Mesothelial cell of epicardium (in vitro differentiated cells): ENCODE measurements around the gene MAGI1. TPM values are rescaled to one million over a fixed set of nuclear protein-coding genes. Genes with fewer than 3 reads are reported as not detected.

ENCODE experiments used
- DNase-seq, 2 experiments: peaks; one replicate each; pipeline ENCODE4 v3.0.0; 2021; ENCODE audit warnings: low spot score in 2 of 2; ENCODE audit not compliant: unreplicated experiment in 2 of 2
- H3K27ac Mint-ChIP-seq: 2 replicates; pipeline ENCODE4 v1.8.0; 2021; ENCODE audit warnings: mixed read lengths
- H3K27me3 Mint-ChIP-seq: 2 replicates; pipeline ENCODE4 v1.8.0; 2021; ENCODE audit warnings: low read depth, mixed read lengths
- H3K36me3 Mint-ChIP-seq: 2 replicates; pipeline ENCODE4 v1.8.0; 2021; ENCODE audit warnings: mixed read lengths
- H3K4me1 Mint-ChIP-seq: 2 replicates; pipeline ENCODE4 v1.8.0; 2021; ENCODE audit warnings: mixed read lengths
- H3K4me3 Mint-ChIP-seq: 2 replicates; pipeline ENCODE4 v1.8.0; 2021; ENCODE audit warnings: mild to moderate bottlenecking, moderate library complexity, mixed read lengths
- H3K9me3 Mint-ChIP-seq: 2 replicates; pipeline ENCODE4 v1.8.0; 2021; ENCODE audit warnings: mixed read lengths
- CTCF ChIP-seq: fragments of 200-600 bp; sonication (generic); IDR thresholded peaks from one replicate; pipeline ENCODE4 v1.5.0; 2021; ENCODE audit warnings: antibody characterized with exemption; ENCODE audit not compliant: unreplicated experiment
- total RNA-seq: library from RNA; stranded (reverse); gene quantifications from 3 replicates; pipeline ENCODE4 v1.2.1, GENCODE V29; 2021

The MAGI1 gene
- total RNA-seq, 1 donor from 2014 or later: 65.6 TPM

- Mint-ChIP-seq H3K36me3 (peaks cover 2% of the 10 kb centered on the region), H3K4me1 (peaks cover 20% of the 10 kb centered on the region), H3K4me3 (no peak overlapping the region), H3K9me3 (peaks cover 5% of the 10 kb centered on the region), H3K27me3 (no peaks in the 10 kb centered on the region), H3K27ac (peak overlapping the region; percentile 79)
- DNase-seq: no peak
- no peak for TF ChIP-seq CTCF
These were observed 155.1 kb downstream of the MAGI1 start for GRCh38 chr3:65883613-65884012.

- H3K27ac Mint-ChIP-seq: peak overlapping the region; percentile 14
These were observed 158.4 kb downstream of the MAGI1 start for GRCh38 chr3:65880350-65880749.

GRCh38 chr3:65879372-65879771 is 159.3 kb downstream of the MAGI1 start:
- Mint-ChIP-seq H3K4me3 (no peak overlapping the region), H3K9me3 (peaks cover 3% of the 10 kb centered on the region), H3K27me3 (no peaks in the 10 kb centered on the region), H3K27ac (no peak overlapping the region), H3K4me1 (peaks cover 18% of the 10 kb centered on the region), H3K36me3 (no peaks in the 10 kb centered on the region)
- TF ChIP-seq CTCF: no peak
- no peak for DNase-seq

More at GRCh38 chr3:65880350-65880749, 158.4 kb downstream of the MAGI1 start:
- TF ChIP-seq CTCF: no peak
- H3K9me3 Mint-ChIP-seq: peaks cover 3% of the 10 kb centered on the region
- DNase-seq: no peak
- H3K27me3 Mint-ChIP-seq: no peaks in the 10 kb centered on the region
- no peak overlapping the region for H3K4me3 Mint-ChIP-seq
- H3K36me3 Mint-ChIP-seq: no peaks in the 10 kb centered on the region
- H3K4me1 Mint-ChIP-seq: peaks cover 18% of the 10 kb centered on the region

- TF ChIP-seq CTCF: no peak
- Mint-ChIP-seq H3K27me3 (no peaks in the 10 kb centered on the region), H3K36me3 (no peaks in the 10 kb centered on the region), H3K4me3 (no peak overlapping the region), H3K9me3 (peaks cover 3% of the 10 kb centered on the region), H3K27ac (no peak overlapping the region), H3K4me1 (peaks cover 14% of the 10 kb centered on the region)
- DNase-seq: no peak
These were observed 159.9 kb downstream of the MAGI1 start for GRCh38 chr3:65878831-65879230.

- H3K9me3 Mint-ChIP-seq: peaks cover under 1% of the 10 kb centered on the region
- no peak overlapping the region for H3K4me3 Mint-ChIP-seq
- H3K27me3 Mint-ChIP-seq: no peaks in the 10 kb centered on the region
- H3K4me1 Mint-ChIP-seq: peaks cover 5% of the 10 kb centered on the region
- no peak overlapping the region for H3K27ac Mint-ChIP-seq
- TF ChIP-seq CTCF: no peak
- DNase-seq: no peak
- no peaks in the 10 kb centered on the region for H3K36me3 Mint-ChIP-seq
These were observed 161.6 kb downstream of the MAGI1 start for GRCh38 chr3:65877160-65877559.

- H3K4me1 Mint-ChIP-seq: peaks cover 11% of the 10 kb centered on the region
- no peaks in the 10 kb centered on the region for H3K36me3 Mint-ChIP-seq
- H3K4me3 Mint-ChIP-seq: no peak overlapping the region
- no peaks in the 10 kb centered on the region for H3K9me3 Mint-ChIP-seq
- no peaks in the 10 kb centered on the region for H3K27me3 Mint-ChIP-seq
- H3K27ac Mint-ChIP-seq: peak overlapping the region; percentile 9
- no peak for DNase-seq
- TF ChIP-seq CTCF: no peak
These were observed 162.7 kb downstream of the MAGI1 start for GRCh38 chr3:65876028-65876420.
